ENCODE measurements around the gene PTK7. TPM values are rescaled to one million over a fixed set of nuclear protein-coding genes. Genes with fewer than 3 reads are reported as not detected.

The PTK7 gene
- total RNA-seq, 1 experiment from 2014 or later: 165 TPM

- Mint-ChIP-seq H3K9me3 (no peaks in the 10 kb centered on the region), H3K4me3 (peak overlapping the region; percentile 80), H3K36me3 (peaks cover 7% of the 10 kb centered on the region), H3K4me1 (peaks cover 33% of the 10 kb centered on the region), H3K27me3 (ENCODE audit: low read depth) (peaks cover 12% of the 10 kb centered on the region), H3K27ac (peak overlapping the region; percentile 99)
- ATAC-seq (peak; percentile 42), DNase-seq (ENCODE audit: low spot score) (peak; percentile 68)
- ChIA-PET POLR2A (interaction anchor here (0.6 to 4.1 kb wide), 17 partner anchors 10 to 726 kb away, joined by 3 to 29 read pairs (median 4); partner anchors contain the start of genes CNPY3, CUL7, CUL9 and KLC4), CTCF (interaction anchor here (0.5 to 2.0 kb wide), 11 partner anchors 10 to 241 kb away, joined by 3 to 11 read pairs (median 3); partner anchors contain the start of genes CNPY3, DNPH1, KLC4 and KLHDC3)
- TF ChIP-seq MYBL2 (CRISPR knock-in tag; IDR thresholded peaks at IDR 0.05): no peak
- 0 out of 2 replicates have a peak, but pooled peaks have one; percentile 10 for TF ChIP-seq PRRX2 (CRISPR knock-in tag; IDR thresholded peaks at IDR 0.05)
- TF ChIP-seq AFF4 (CRISPR knock-in tag; IDR thresholded peaks at IDR 0.05; ENCODE audit: borderline replicate concordance): no peak
- TF ChIP-seq, protein P1, sequence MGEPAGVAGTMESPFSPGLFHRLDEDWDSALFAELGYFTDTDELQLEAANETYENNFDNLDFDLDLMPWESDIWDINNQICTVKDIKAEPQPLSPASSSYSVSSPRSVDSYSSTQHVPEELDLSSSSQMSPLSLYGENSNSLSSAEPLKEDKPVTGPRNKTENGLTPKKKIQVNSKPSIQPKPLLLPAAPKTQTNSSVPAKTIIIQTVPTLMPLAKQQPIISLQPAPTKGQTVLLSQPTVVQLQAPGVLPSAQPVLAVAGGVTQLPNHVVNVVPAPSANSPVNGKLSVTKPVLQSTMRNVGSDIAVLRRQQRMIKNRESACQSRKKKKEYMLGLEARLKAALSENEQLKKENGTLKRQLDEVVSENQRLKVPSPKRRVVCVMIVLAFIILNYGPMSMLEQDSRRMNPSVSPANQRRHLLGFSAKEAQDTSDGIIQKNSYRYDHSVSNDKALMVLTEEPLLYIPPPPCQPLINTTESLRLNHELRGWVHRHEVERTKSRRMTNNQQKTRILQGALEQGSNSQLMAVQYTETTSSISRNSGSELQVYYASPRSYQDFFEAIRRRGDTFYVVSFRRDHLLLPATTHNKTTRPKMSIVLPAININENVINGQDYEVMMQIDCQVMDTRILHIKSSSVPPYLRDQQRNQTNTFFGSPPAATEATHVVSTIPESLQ (CRISPR knock-in tag; IDR thresholded peaks at IDR 0.05): no peak
- TF ChIP-seq, protein P2, sequence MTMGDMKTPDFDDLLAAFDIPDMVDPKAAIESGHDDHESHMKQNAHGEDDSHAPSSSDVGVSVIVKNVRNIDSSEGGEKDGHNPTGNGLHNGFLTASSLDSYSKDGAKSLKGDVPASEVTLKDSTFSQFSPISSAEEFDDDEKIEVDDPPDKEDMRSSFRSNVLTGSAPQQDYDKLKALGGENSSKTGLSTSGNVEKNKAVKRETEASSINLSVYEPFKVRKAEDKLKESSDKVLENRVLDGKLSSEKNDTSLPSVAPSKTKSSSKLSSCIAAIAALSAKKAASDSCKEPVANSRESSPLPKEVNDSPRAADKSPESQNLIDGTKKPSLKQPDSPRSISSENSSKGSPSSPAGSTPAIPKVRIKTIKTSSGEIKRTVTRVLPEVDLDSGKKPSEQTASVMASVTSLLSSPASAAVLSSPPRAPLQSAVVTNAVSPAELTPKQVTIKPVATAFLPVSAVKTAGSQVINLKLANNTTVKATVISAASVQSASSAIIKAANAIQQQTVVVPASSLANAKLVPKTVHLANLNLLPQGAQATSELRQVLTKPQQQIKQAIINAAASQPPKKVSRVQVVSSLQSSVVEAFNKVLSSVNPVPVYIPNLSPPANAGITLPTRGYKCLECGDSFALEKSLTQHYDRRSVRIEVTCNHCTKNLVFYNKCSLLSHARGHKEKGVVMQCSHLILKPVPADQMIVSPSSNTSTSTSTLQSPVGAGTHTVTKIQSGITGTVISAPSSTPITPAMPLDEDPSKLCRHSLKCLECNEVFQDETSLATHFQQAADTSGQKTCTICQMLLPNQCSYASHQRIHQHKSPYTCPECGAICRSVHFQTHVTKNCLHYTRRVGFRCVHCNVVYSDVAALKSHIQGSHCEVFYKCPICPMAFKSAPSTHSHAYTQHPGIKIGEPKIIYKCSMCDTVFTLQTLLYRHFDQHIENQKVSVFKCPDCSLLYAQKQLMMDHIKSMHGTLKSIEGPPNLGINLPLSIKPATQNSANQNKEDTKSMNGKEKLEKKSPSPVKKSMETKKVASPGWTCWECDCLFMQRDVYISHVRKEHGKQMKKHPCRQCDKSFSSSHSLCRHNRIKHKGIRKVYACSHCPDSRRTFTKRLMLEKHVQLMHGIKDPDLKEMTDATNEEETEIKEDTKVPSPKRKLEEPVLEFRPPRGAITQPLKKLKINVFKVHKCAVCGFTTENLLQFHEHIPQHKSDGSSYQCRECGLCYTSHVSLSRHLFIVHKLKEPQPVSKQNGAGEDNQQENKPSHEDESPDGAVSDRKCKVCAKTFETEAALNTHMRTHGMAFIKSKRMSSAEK (CRISPR knock-in tag; IDR thresholded peaks at IDR 0.05; ENCODE audit: borderline replicate concordance): peak; percentile 69; the same call in 1 of the 2 replicates
- TF ChIP-seq, protein P3, sequence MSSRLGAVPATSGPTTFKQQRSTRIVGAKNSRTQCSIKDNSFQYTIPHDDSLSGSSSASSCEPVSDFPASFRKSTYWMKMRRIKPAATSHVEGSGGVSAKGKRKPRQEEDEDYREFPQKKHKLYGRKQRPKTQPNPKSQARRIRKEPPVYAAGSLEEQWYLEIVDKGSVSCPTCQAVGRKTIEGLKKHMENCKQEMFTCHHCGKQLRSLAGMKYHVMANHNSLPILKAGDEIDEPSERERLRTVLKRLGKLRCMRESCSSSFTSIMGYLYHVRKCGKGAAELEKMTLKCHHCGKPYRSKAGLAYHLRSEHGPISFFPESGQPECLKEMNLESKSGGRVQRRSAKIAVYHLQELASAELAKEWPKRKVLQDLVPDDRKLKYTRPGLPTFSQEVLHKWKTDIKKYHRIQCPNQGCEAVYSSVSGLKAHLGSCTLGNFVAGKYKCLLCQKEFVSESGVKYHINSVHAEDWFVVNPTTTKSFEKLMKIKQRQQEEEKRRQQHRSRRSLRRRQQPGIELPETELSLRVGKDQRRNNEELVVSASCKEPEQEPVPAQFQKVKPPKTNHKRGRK (CRISPR knock-in tag; IDR thresholded peaks at IDR 0.05; ENCODE audit: borderline replicate concordance): no peak
- 0 out of 2 replicates have a peak, but pooled peaks have one; percentile 31 for TF ChIP-seq ZNF671 (CRISPR knock-in tag; IDR thresholded peaks at IDR 0.05)
- 0 out of 2 replicates have a peak, but pooled peaks have one; percentile 77 for TF ChIP-seq EMX1 (CRISPR knock-in tag; IDR thresholded peaks at IDR 0.05)
- TF ChIP-seq NFATC4 (CRISPR knock-in tag; IDR thresholded peaks at IDR 0.05): peak; percentile 13; the same call in 1 of the 2 replicates
- TF ChIP-seq CTCF (IDR thresholded peaks at IDR 0.05): no peak
- TF ChIP-seq, protein P4, sequence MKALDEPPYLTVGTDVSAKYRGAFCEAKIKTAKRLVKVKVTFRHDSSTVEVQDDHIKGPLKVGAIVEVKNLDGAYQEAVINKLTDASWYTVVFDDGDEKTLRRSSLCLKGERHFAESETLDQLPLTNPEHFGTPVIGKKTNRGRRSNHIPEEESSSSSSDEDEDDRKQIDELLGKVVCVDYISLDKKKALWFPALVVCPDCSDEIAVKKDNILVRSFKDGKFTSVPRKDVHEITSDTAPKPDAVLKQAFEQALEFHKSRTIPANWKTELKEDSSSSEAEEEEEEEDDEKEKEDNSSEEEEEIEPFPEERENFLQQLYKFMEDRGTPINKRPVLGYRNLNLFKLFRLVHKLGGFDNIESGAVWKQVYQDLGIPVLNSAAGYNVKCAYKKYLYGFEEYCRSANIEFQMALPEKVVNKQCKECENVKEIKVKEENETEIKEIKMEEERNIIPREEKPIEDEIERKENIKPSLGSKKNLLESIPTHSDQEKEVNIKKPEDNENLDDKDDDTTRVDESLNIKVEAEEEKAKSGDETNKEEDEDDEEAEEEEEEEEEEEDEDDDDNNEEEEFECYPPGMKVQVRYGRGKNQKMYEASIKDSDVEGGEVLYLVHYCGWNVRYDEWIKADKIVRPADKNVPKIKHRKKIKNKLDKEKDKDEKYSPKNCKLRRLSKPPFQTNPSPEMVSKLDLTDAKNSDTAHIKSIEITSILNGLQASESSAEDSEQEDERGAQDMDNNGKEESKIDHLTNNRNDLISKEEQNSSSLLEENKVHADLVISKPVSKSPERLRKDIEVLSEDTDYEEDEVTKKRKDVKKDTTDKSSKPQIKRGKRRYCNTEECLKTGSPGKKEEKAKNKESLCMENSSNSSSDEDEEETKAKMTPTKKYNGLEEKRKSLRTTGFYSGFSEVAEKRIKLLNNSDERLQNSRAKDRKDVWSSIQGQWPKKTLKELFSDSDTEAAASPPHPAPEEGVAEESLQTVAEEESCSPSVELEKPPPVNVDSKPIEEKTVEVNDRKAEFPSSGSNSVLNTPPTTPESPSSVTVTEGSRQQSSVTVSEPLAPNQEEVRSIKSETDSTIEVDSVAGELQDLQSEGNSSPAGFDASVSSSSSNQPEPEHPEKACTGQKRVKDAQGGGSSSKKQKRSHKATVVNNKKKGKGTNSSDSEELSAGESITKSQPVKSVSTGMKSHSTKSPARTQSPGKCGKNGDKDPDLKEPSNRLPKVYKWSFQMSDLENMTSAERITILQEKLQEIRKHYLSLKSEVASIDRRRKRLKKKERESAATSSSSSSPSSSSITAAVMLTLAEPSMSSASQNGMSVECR (CRISPR knock-in tag; IDR thresholded peaks at IDR 0.05; ENCODE audit: borderline replicate concordance): peak; percentile 67; the same call in 1 of the 2 replicates
- no peak for TF ChIP-seq CBFB (CRISPR knock-in tag; IDR thresholded peaks at IDR 0.05; ENCODE audit: low read depth)
- TF ChIP-seq NFE2L1 (CRISPR knock-in tag; IDR thresholded peaks at IDR 0.05): no peak
- TF ChIP-seq, protein P5, sequence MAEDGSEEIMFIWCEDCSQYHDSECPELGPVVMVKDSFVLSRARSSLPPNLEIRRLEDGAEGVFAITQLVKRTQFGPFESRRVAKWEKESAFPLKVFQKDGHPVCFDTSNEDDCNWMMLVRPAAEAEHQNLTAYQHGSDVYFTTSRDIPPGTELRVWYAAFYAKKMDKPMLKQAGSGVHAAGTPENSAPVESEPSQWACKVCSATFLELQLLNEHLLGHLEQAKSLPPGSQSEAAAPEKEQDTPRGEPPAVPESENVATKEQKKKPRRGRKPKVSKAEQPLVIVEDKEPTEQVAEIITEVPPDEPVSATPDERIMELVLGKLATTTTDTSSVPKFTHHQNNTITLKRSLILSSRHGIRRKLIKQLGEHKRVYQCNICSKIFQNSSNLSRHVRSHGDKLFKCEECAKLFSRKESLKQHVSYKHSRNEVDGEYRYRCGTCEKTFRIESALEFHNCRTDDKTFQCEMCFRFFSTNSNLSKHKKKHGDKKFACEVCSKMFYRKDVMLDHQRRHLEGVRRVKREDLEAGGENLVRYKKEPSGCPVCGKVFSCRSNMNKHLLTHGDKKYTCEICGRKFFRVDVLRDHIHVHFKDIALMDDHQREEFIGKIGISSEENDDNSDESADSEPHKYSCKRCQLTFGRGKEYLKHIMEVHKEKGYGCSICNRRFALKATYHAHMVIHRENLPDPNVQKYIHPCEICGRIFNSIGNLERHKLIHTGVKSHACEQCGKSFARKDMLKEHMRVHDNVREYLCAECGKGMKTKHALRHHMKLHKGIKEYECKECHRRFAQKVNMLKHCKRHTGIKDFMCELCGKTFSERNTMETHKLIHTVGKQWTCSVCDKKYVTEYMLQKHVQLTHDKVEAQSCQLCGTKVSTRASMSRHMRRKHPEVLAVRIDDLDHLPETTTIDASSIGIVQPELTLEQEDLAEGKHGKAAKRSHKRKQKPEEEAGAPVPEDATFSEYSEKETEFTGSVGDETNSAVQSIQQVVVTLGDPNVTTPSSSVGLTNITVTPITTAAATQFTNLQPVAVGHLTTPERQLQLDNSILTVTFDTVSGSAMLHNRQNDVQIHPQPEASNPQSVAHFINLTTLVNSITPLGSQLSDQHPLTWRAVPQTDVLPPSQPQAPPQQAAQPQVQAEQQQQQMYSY (CRISPR knock-in tag; IDR thresholded peaks at IDR 0.05): no peak
These were observed 94.4 kb downstream of the PTK7 start for GRCh38 chr6:43170417-43170930.

All from WTC11 (cell line).